Neuronal stem cell (in vitro differentiated cells): Measurements from ENCODE around the gene PDE7B.

Experiments used
- DNase-seq: peaks from one replicate; pipeline ENCODE4 v3.0.0-alpha.2; 2013; ENCODE audit warnings: low spot score
- H2AFZ ChIP-seq: one replicate; pipeline ENCODE4 v1.6.1; 2013; ENCODE audit warnings: mild to moderate bottlenecking, low read length, inconsistent platforms
- H2AK5ac ChIP-seq: 2 replicates; pipeline ENCODE4 v1.6.1; 2013; ENCODE audit warnings: low read depth, mild to moderate bottlenecking, inconsistent platforms, low read length, moderate library complexity, mixed read lengths
- H2BK120ac ChIP-seq: 2 replicates; pipeline ENCODE4 v1.6.1; 2013; ENCODE audit warnings: low read depth, mild to moderate bottlenecking, inconsistent platforms, low read length, moderate library complexity, mixed read lengths
- H2BK12ac ChIP-seq: one replicate; pipeline ENCODE4 v1.6.1; 2013; ENCODE audit warnings: low read length, inconsistent platforms
- H2BK15ac ChIP-seq: 2 replicates; pipeline ENCODE4 v1.6.1; 2013; ENCODE audit warnings: mild to moderate bottlenecking, low read length, inconsistent platforms, mixed read lengths
- H2BK5ac ChIP-seq: one replicate; pipeline ENCODE4 v1.6.1; 2013; ENCODE audit warnings: inconsistent platforms, mild to moderate bottlenecking, low read length, moderate library complexity
- H3K14ac ChIP-seq: one replicate; pipeline ENCODE4 v1.6.1; 2013; ENCODE audit warnings: low read length, inconsistent platforms
- H3K18ac ChIP-seq: 2 replicates; pipeline ENCODE4 v1.6.1; 2013; ENCODE audit warnings: low read length, inconsistent platforms
- H3K23ac ChIP-seq: 2 replicates; pipeline ENCODE4 v1.6.1; 2013; ENCODE audit warnings: low read depth, mild to moderate bottlenecking, mixed read lengths, low read length, inconsistent platforms; ENCODE audit not compliant: poor library complexity
- H3K27ac ChIP-seq: replicated peaks from 3 replicates; pipeline ENCODE4 v1.5.1; 2013; ENCODE audit warnings: low read length, inconsistent platforms
- H3K27me3 ChIP-seq, 3 experiments: 2 replicates each; pipeline ENCODE4 v1.6.1; 2013; ENCODE audit warnings: low read length in 3 of 3, mild to moderate bottlenecking in 2 of 3, inconsistent platforms in 1 of 3, low read depth in 1 of 3, mixed read lengths in 1 of 3, moderate library complexity in 1 of 3; ENCODE audit not compliant: control insufficient read depth in 3 of 3, insufficient read depth in 3 of 3
- H3K36me3 ChIP-seq, 2 donors: replicated peaks in 1 of 2; 2 replicates each; pipeline ENCODE4 v1.6.1; 2013; ENCODE audit warnings: low read length in 2 of 2; ENCODE audit not compliant: control insufficient read depth in 2 of 2, insufficient read depth in 2 of 2
- H3K4ac ChIP-seq: 2 replicates; pipeline ENCODE4 v1.6.1; 2013; ENCODE audit warnings: inconsistent platforms, mild to moderate bottlenecking, low read length, moderate library complexity
- H3K4me1 ChIP-seq, 2 donors: 1 replicate in 1 of 2; 2 replicates in 1 of 2; pipeline ENCODE4 v1.6.1; 2013; ENCODE audit warnings: low read length in 2 of 2, low read depth in 1 of 2; ENCODE audit not compliant: control insufficient read depth in 2 of 2, insufficient read depth in 1 of 2
- H3K4me2 ChIP-seq: one replicate; pipeline ENCODE4 v1.6.1; 2013; ENCODE audit warnings: mild to moderate bottlenecking, low read length, inconsistent platforms; ENCODE audit not compliant: insufficient read depth, poor library complexity, severe bottlenecking
- H3K4me3 ChIP-seq, 2 donors: 2 replicates each; pipeline ENCODE4 v1.5.1; 2013; ENCODE audit warnings: low read length in 2 of 2, mild to moderate bottlenecking in 2 of 2, inconsistent platforms in 1 of 2, moderate library complexity in 1 of 2
- H3K79me1 ChIP-seq: one replicate; pipeline ENCODE4 v1.6.1; 2013; ENCODE audit warnings: low read depth, mild to moderate bottlenecking, inconsistent platforms, low read length, moderate library complexity
- H3K9ac ChIP-seq: one replicate; pipeline ENCODE4 v1.6.1; 2013; ENCODE audit warnings: mild to moderate bottlenecking, low read depth, low read length, inconsistent platforms; ENCODE audit not compliant: poor library complexity
- H3K9me3 ChIP-seq, 2 donors: replicated peaks in 1 of 2; 2 replicates each; pipeline versions ENCODE3 to v1.6.1; 2013; ENCODE audit warnings: low read length in 2 of 2, mild to moderate bottlenecking in 2 of 2, inconsistent platforms in 1 of 2, low read depth in 1 of 2, mixed read lengths in 1 of 2, moderate library complexity in 1 of 2; ENCODE audit not compliant: control insufficient read depth in 2 of 2, insufficient read depth in 1 of 2
- H4K8ac ChIP-seq: one replicate; pipeline ENCODE4 v1.6.1; 2013; ENCODE audit warnings: low read depth, mild to moderate bottlenecking, inconsistent platforms, low read length, moderate library complexity
- H4K91ac ChIP-seq: one replicate; pipeline ENCODE4 v1.6.1; 2013; ENCODE audit warnings: low read length, low read depth, mild to moderate bottlenecking, inconsistent platforms; ENCODE audit not compliant: poor library complexity
- WGBS, 2 donors: extraction: QIAGEN DNeasy Blood & Tissue Kit; methylation state at CpG; one replicate each; pipeline ENCODE4 v1.1.7; 2013; ENCODE audit warnings: missing lambda C conversion rate in 2 of 2, mixed read lengths in 1 of 2; ENCODE audit not compliant: insufficient read length in 2 of 2, insufficient replicate concordance in 1 of 2; ENCODE audit errors: extremely low coverage in 2 of 2; 5-methylcytosine and 5-hydroxymethylcytosine counted together

Gene PDE7B

GRCh38 chr6:136066005-136066404, 214.5 kb downstream of the PDE7B start:
- Histone ChIP-seq H3K4ac (no peak overlapping the region), H2BK12ac (no peak overlapping the region), H2AFZ (no peak overlapping the region), H3K9ac (no peak overlapping the region), H3K14ac (no peak overlapping the region), H4K8ac (no peak overlapping the region), H3K9me3 (no peaks in the 10 kb centered on the region), H3K4me3 (no peak overlapping the region), H3K36me3 (no peaks in the 10 kb centered on the region), H2BK15ac (no peak overlapping the region), H3K4me2 (no peak overlapping the region), H3K27ac (no peak overlapping the region), H2BK120ac (no peak overlapping the region), H4K91ac (no peak overlapping the region), H2BK5ac (no peak overlapping the region), H2AK5ac (no peak overlapping the region), H3K4me1 (peaks cover 1 to 2% of the 10 kb centered on the region in 2 donors), H3K23ac (no peak overlapping the region), H3K79me1 (no peaks in the 10 kb centered on the region), H3K27me3 (no peaks in the 10 kb centered on the region), H3K18ac (no peak overlapping the region)
- no peak for DNase-seq
- WGBS, 2 donors, result no CpG with 5 or more reads among the region's 3 CpGs

DNA sequence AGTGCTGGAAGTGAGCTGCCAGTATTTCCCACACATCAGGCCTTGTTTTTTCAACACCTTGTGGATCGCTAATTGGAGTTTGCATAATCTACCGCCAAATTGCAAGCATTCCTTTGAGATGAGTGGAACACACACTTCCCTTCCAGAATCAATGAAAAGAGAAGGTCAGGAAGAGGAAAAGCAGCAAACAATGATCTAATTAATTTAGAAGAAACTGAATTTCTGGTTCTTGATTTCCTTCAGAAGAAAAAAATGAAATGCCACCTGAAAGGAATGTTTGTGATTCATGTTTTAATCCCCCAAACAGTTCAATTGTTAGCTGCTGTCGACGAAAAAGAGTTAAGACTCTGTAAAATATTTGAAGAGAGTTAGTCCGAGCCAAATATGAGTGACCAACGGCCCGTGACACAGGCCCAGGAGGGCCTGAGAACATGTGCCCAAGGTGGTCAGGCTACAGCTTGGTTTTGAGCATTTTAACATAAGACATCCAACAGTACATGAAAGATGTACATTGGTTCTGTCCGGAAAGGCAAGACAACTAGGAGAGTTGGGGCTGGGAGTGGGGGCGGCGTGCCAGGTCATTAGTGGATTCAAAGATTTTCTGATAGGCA, 216.3 kb downstream of the PDE7B start:
- H2BK12ac ChIP-seq, result no peak overlapping the region
- no peak overlapping the region for H3K18ac ChIP-seq
- no peak overlapping the region for H4K91ac ChIP-seq
- no peak overlapping the region for H3K4ac ChIP-seq
- peak overlapping the region; percentile 17 for H3K27ac ChIP-seq
- H2AFZ ChIP-seq, result peak overlapping the region; percentile 12
- DNase-seq, result peak; percentile 40
- peaks cover 1 to 2% of the 10 kb centered on the region in 2 donors for H3K4me1 ChIP-seq
- H3K27me3 ChIP-seq, result no peaks in the 10 kb centered on the region
- no peak overlapping the region for H3K4me3 ChIP-seq
- no peak overlapping the region for H2BK120ac ChIP-seq
- H2BK5ac ChIP-seq, result no peak overlapping the region
- no peak overlapping the region for H4K8ac ChIP-seq
- no peak overlapping the region for H2AK5ac ChIP-seq
- no peak overlapping the region for H3K23ac ChIP-seq
- no peak overlapping the region for H3K14ac ChIP-seq
- no peaks in the 10 kb centered on the region for H3K36me3 ChIP-seq
- no peaks in the 10 kb centered on the region for H3K79me1 ChIP-seq
- no peaks in the 10 kb centered on the region for H3K9me3 ChIP-seq
- no peak overlapping the region for H3K9ac ChIP-seq
- WGBS, 2 donors, result no CpG with 5 or more reads among the region's 10 CpGs
- no peak overlapping the region for H2BK15ac ChIP-seq
- H3K4me2 ChIP-seq, result no peak overlapping the region

GRCh38 chr6:136069119-136069518, 217.6 kb downstream of the PDE7B start:
- no peak overlapping the region for H2AFZ ChIP-seq
- no CpG with 5 or more reads among the region's 2 CpGs for WGBS, 2 donors

DNA sequence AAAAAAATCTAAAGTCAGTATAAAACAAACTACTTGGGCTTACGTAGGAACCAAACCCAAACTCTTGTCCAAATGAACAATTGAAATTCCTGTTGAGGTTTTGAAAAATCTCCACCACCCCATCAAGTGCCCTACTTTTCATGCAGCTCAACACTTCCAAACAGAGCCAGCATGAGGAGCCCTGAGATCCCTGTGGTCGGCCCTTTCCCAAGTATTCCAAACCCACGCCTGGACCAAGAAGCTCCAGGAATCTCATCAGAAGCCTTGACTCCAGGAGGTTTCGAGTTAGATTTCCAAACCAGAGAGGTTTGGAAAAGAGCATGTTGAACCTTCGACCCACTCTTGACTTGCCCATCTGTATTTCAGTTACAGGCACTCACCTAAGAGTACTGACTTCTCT, 219.3 kb downstream of the PDE7B start:
- H2BK15ac ChIP-seq, result no peak overlapping the region

More at GRCh38 chr6:136069119-136069518, 217.6 kb downstream of the PDE7B start:
- H2BK12ac ChIP-seq, result no peak overlapping the region
- no peaks in the 10 kb centered on the region for H3K27me3 ChIP-seq
- no peak overlapping the region for H3K4me3 ChIP-seq
- no peaks in the 10 kb centered on the region for H3K36me3 ChIP-seq
- H3K4ac ChIP-seq, result no peak overlapping the region
- no peak overlapping the region for H2BK5ac ChIP-seq
- H3K9me3 ChIP-seq, result no peaks in the 10 kb centered on the region
- H3K4me2 ChIP-seq, result no peak overlapping the region
- no peak overlapping the region for H3K27ac ChIP-seq
- no peak overlapping the region for H3K14ac ChIP-seq
- no peak overlapping the region for H2BK15ac ChIP-seq
- H4K91ac ChIP-seq, result no peak overlapping the region
- no peak overlapping the region for H2BK120ac ChIP-seq
- no peaks in the 10 kb centered on the region for H3K79me1 ChIP-seq
- no peak overlapping the region for H3K23ac ChIP-seq
- no peak overlapping the region for H2AK5ac ChIP-seq
- no peak for DNase-seq
- peaks cover 1 to 2% of the 10 kb centered on the region in 2 donors for H3K4me1 ChIP-seq
- no peak overlapping the region for H3K18ac ChIP-seq
- H3K9ac ChIP-seq, result no peak overlapping the region
- no peak overlapping the region for H4K8ac ChIP-seq

More for the DNA sequence above, 219.3 kb downstream of the PDE7B start:
- Histone ChIP-seq H3K9me3 (no peaks in the 10 kb centered on the region), H2AFZ (no peak overlapping the region), H3K4ac (no peak overlapping the region), H3K79me1 (no peaks in the 10 kb centered on the region), H4K8ac (no peak overlapping the region), H2BK12ac (no peak overlapping the region), H3K14ac (no peak overlapping the region), H2BK120ac (no peak overlapping the region), H3K9ac (no peak overlapping the region), H3K4me2 (no peak overlapping the region), H2AK5ac (no peak overlapping the region), H3K27ac (no peak overlapping the region), H2BK5ac (no peak overlapping the region), H3K4me1 (peaks cover 1 to 2% of the 10 kb centered on the region in 2 donors), H3K27me3 (no peaks in the 10 kb centered on the region), H3K36me3 (no peaks in the 10 kb centered on the region), H3K4me3 (no peak overlapping the region), H3K18ac (no peak overlapping the region), H3K23ac (no peak overlapping the region), H4K91ac (no peak overlapping the region)
- WGBS, 2 donors, result no CpG with 5 or more reads among the region's 5 CpGs
- no peak for DNase-seq
